ENCODE data around the gene GUCD1. TPM values are rescaled to one million over a fixed set of nuclear protein-coding genes. Genes with fewer than 3 reads are reported as not detected.
A peak's percentile ranks its signal among the peaks of the same experiment; 100 is the strongest.

The GUCD1 gene
- total RNA-seq, 1 donor, result 146 TPM

- Histone ChIP-seq H3K9me3 (ENCODE audit: low read depth, low read length) (no peaks in the 10 kb centered on the region), H3K27me3 (ENCODE audit: insufficient read depth, low read length) (peaks cover 30% of the 10 kb centered on the region), H3K79me2 (ENCODE audit: insufficient read depth, low read length) (no peaks in the 10 kb centered on the region), H3K4me3 (ENCODE audit: insufficient read depth, low read length) (peak overlapping the region; percentile 55), H4K20me1 (ENCODE audit: insufficient read depth, low read length) (no peaks in the 10 kb centered on the region), H3K4me1 (ENCODE audit: insufficient read depth, low read length) (peaks cover 13% of the 10 kb centered on the region), H3K36me3 (ENCODE audit: insufficient read depth, low read length) (no peaks in the 10 kb centered on the region), H2AFZ (ENCODE audit: low read length) (peak overlapping the region; percentile 70), H3K4me2 (ENCODE audit: insufficient read depth, low read length) (peak overlapping the region; percentile 78), H3K27ac (ENCODE audit: low read depth, low read length) (no peak overlapping the region)
- DNase-seq (ENCODE audit: insufficient read length, low spot score, missing footprints), result peak; percentile 96
- no peak for TF ChIP-seq CTCF (IDR thresholded peaks at IDR 0.05; ENCODE audit: extremely low read depth, low read depth, low read length)
Measured at GRCh38 chr22:24516301-24516737, 38.6 kb downstream of the GUCD1 start.

- no peaks in the 10 kb centered on the region for H3K9me3 ChIP-seq (ENCODE audit: low read depth, low read length)
- H2AFZ ChIP-seq (ENCODE audit: low read length), result no peak overlapping the region
- no peak for TF ChIP-seq CTCF (IDR thresholded peaks at IDR 0.05; ENCODE audit: extremely low read depth, low read depth, low read length)
- H3K4me3 ChIP-seq (ENCODE audit: insufficient read depth, low read length), result no peak overlapping the region
- H3K27ac ChIP-seq (ENCODE audit: low read depth, low read length), result no peak overlapping the region
- no peaks in the 10 kb centered on the region for H4K20me1 ChIP-seq (ENCODE audit: insufficient read depth, low read length)
- peaks cover 22% of the 10 kb centered on the region for H3K4me1 ChIP-seq (ENCODE audit: insufficient read depth, low read length)
- no peak for DNase-seq (ENCODE audit: insufficient read length, low spot score, missing footprints)
- no peak overlapping the region for H3K4me2 ChIP-seq (ENCODE audit: insufficient read depth, low read length)
- H3K79me2 ChIP-seq (ENCODE audit: insufficient read depth, low read length), result no peaks in the 10 kb centered on the region
- no peaks in the 10 kb centered on the region for H3K36me3 ChIP-seq (ENCODE audit: insufficient read depth, low read length)
- peaks cover 30% of the 10 kb centered on the region for H3K27me3 ChIP-seq (ENCODE audit: insufficient read depth, low read length)
Measured at GRCh38 chr22:24515027-24515338, 40.0 kb downstream of the GUCD1 start.

DNA sequence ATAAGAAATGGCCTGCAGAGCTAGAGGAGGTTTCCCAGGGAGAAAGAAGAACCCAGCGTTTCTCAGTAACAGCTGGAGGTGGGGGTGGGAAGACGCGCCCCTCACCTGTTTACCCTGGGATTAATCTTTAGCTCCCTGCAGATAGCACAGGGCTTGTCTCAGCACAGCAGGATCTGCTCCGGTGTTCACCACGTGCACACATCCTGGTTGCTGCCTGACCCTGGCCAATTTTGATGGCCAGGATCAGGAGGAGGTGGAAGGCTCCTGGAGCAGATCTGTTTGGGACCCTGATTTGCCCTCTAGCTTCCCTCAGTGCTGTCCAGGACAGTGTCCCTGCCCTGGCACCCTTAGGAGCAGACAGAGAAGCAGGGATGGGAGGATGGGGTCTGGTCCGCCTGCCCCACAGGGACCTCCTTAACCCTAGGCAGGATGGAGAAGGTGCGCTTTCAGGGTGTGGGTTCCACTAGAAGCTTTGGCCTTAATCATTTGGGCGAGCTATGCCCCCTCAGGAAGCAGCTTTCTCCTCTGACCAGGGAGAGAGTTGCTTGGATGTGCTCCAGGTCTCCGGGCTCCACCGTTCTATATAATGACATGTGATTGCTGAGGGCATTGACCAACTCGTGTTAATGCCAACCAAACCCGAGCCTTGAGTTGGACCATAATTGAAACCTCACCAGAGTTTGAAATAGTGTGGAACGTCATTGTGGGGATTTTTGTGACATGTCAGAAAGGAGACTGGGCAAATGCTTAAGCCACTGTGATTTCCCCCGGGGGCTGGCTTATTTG lies 40.5 kb downstream of the GUCD1 start:
- Histone ChIP-seq H3K4me1 (ENCODE audit: insufficient read depth, low read length) (peaks cover 22% of the 10 kb centered on the region), H3K4me2 (ENCODE audit: insufficient read depth, low read length) (no peak overlapping the region), H4K20me1 (ENCODE audit: insufficient read depth, low read length) (no peaks in the 10 kb centered on the region), H3K27me3 (ENCODE audit: insufficient read depth, low read length) (peaks cover 28% of the 10 kb centered on the region), H3K36me3 (ENCODE audit: insufficient read depth, low read length) (no peaks in the 10 kb centered on the region), H3K9me3 (ENCODE audit: low read depth, low read length) (no peaks in the 10 kb centered on the region), H3K4me3 (ENCODE audit: insufficient read depth, low read length) (no peak overlapping the region), H2AFZ (ENCODE audit: low read length) (no peak overlapping the region), H3K79me2 (ENCODE audit: insufficient read depth, low read length) (no peaks in the 10 kb centered on the region), H3K27ac (ENCODE audit: low read depth, low read length) (no peak overlapping the region)
- no peak for TF ChIP-seq CTCF (IDR thresholded peaks at IDR 0.05; ENCODE audit: extremely low read depth, low read depth, low read length)
- peak; percentile 51 for DNase-seq (ENCODE audit: insufficient read length, low spot score, missing footprints)

DNA sequence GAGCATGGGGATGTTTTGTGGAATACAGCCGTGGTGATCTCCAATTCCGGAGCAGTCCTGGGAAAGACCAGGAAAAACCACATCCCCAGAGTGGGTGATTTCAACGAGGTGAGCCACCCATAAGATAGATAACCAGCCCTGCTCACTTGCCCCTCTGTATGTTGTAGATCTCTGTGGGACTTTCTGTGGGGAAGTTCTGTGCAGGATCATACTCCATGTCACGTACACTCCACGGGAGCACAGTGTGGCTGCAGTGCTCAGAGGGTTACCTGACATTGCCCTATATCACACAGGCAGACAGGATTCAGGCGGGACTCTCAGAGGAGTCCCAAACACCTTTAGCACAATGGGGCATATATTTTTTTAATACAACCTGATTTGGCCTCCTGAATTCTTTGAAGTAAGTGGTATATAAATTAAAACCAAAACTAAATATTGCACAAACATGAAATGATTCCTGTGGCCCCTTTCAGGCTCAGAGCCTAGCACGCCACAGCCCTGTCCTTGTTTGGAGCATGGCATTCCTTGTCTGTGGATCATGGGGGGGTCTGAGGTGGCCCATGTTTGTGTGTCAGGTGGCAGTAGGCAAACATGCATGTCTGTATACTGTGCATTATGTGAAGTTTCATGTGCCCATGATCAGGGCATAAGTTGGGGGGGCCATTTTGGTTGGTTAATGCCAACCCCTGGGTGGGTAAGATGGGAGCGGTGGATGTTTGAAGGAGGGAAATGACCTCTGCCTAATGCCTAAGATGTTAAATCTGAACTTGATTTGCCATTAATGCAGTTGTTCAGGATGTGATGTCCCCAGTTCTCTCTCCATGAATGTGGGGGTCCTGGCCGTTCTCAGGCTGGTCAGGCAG lies 41.3 kb downstream of the GUCD1 start:
- H3K36me3 ChIP-seq (ENCODE audit: insufficient read depth, low read length), result no peaks in the 10 kb centered on the region
- no peak overlapping the region for H3K4me3 ChIP-seq (ENCODE audit: insufficient read depth, low read length)
- peaks cover 22% of the 10 kb centered on the region for H3K4me1 ChIP-seq (ENCODE audit: insufficient read depth, low read length)
- no peak overlapping the region for H3K27ac ChIP-seq (ENCODE audit: low read depth, low read length)
- DNase-seq (ENCODE audit: insufficient read length, low spot score, missing footprints), result peak; percentile 26
- no peak for TF ChIP-seq CTCF (IDR thresholded peaks at IDR 0.05; ENCODE audit: extremely low read depth, low read depth, low read length)
- H3K27me3 ChIP-seq (ENCODE audit: insufficient read depth, low read length), result peaks cover 28% of the 10 kb centered on the region
- H2AFZ ChIP-seq (ENCODE audit: low read length), result no peak overlapping the region
- no peak overlapping the region for H3K4me2 ChIP-seq (ENCODE audit: insufficient read depth, low read length)
- no peaks in the 10 kb centered on the region for H4K20me1 ChIP-seq (ENCODE audit: insufficient read depth, low read length)
- no peaks in the 10 kb centered on the region for H3K9me3 ChIP-seq (ENCODE audit: low read depth, low read length)
- no peaks in the 10 kb centered on the region for H3K79me2 ChIP-seq (ENCODE audit: insufficient read depth, low read length)

Measured in osteoblast (primary cell).